Karpas-422 (cell line): ENCODE results near the gene LIFR. TPM values are rescaled to one million over a fixed set of nuclear protein-coding genes. Genes with fewer than 3 reads are reported as not detected.

Experiments used
- DNase-seq: peaks from one replicate; pipeline ENCODE4 v3.0.0-alpha.2; 2015
- H2AFZ ChIP-seq: fragments of 200-600 bp; sonication (generic); 2 replicates; pipeline ENCODE4 v1.6.1; 2014; ENCODE audit warnings: antibody characterized with exemption, low read length, mixed read lengths
- H3K27ac ChIP-seq: fragments of 200-600 bp; sonication (generic); 2 replicates; pipeline ENCODE4 v1.5.1; 2014; ENCODE audit warnings: mild to moderate bottlenecking, low read length, moderate library complexity
- H3K27me3 ChIP-seq: fragments of 200-600 bp; sonication (generic); 2 replicates; pipeline ENCODE4 v1.6.1; 2014; ENCODE audit warnings: low read length, mixed read lengths
- H3K36me3 ChIP-seq: fragments of 200-600 bp; sonication (generic); 2 replicates; pipeline ENCODE4 v1.6.1; 2014; ENCODE audit warnings: low read length, mixed read lengths; ENCODE audit not compliant: insufficient read depth
- H3K4me1 ChIP-seq: fragments of 200-600 bp; sonication (generic); 2 replicates; pipeline ENCODE4 v1.6.1; 2014; ENCODE audit warnings: mild to moderate bottlenecking, low read length, mixed read lengths
- H3K4me2 ChIP-seq: fragments of 200-600 bp; sonication (generic); 2 replicates; pipeline ENCODE4 v1.6.1; 2014; ENCODE audit warnings: low read length, low read depth, mild to moderate bottlenecking; ENCODE audit not compliant: poor library complexity, severe bottlenecking
- H3K4me3 ChIP-seq: fragments of 200-600 bp; sonication (generic); 2 replicates; pipeline ENCODE4 v1.5.1; 2014; ENCODE audit warnings: mild to moderate bottlenecking, antibody characterized with exemption, low read length, mixed read lengths
- H3K79me2 ChIP-seq: fragments of 200-600 bp; sonication (generic); 2 replicates; pipeline ENCODE4 v1.6.1; 2014; ENCODE audit warnings: mild to moderate bottlenecking, low read length, mixed read lengths
- H3K9ac ChIP-seq: fragments of 200-600 bp; sonication (generic); 2 replicates; pipeline ENCODE4 v1.6.0; 2014; ENCODE audit warnings: low read length
- H3K9me2 ChIP-seq: fragments of 200-600 bp; sonication (generic), shearing (Covaris generic); replicated peaks from 2 replicates; pipeline ENCODE4 v1.6.0; 2014; ENCODE audit warnings: mild to moderate bottlenecking, low read length, moderate library complexity; ENCODE audit not compliant: insufficient read depth
- H3K9me3 ChIP-seq: fragments of 300-700, 200-600 bp; sonication (generic); 2 replicates; pipeline ENCODE4 v1.6.1; 2014; ENCODE audit warnings: low read length, mixed read lengths
- H4K20me1 ChIP-seq: fragments of 200-600 bp; sonication (generic); 2 replicates; pipeline ENCODE4 v1.6.1; 2014; ENCODE audit warnings: mild to moderate bottlenecking, antibody characterized with exemption, low read length, low read depth; ENCODE audit not compliant: insufficient read depth
- total RNA-seq: library from RNA; depleted of rRNA; stranded (reverse); fragments of >200 nt; shearing (Covaris generic); gene quantifications from 2 replicates; pipeline ENCODE4 v1.2.3, GENCODE V29; 2014; ENCODE audit warnings: low replicate concordance

Gene LIFR
- total RNA-seq, 1 experiment from 2014 or later = not detected

GRCh38 chr5:38538161-38538560 lies 18.3 kb downstream of the LIFR start:
- H3K4me1 ChIP-seq = no peaks in the 10 kb centered on the region
- no peaks in the 10 kb centered on the region for H3K27me3 ChIP-seq
- no peaks in the 10 kb centered on the region for H3K79me2 ChIP-seq
- no peak overlapping the region for H3K27ac ChIP-seq
- H3K36me3 ChIP-seq = no peaks in the 10 kb centered on the region
- H3K9me2 ChIP-seq = no peaks in the 10 kb centered on the region
- no peak overlapping the region for H3K4me3 ChIP-seq
- no peaks in the 10 kb centered on the region for H3K9me3 ChIP-seq
- H4K20me1 ChIP-seq = no peaks in the 10 kb centered on the region
- H2AFZ ChIP-seq = no peak overlapping the region
- DNase-seq = no peak
- no peak overlapping the region for H3K9ac ChIP-seq
- no peak overlapping the region for H3K4me2 ChIP-seq

GRCh38 chr5:38537505-38537904 lies 18.9 kb downstream of the LIFR start:
- Histone ChIP-seq H3K27me3 (no peaks in the 10 kb centered on the region), H2AFZ (no peak overlapping the region), H3K9ac (no peak overlapping the region), H3K4me3 (no peak overlapping the region), H3K4me2 (no peak overlapping the region), H4K20me1 (no peaks in the 10 kb centered on the region), H3K9me3 (no peaks in the 10 kb centered on the region), H3K36me3 (no peaks in the 10 kb centered on the region), H3K4me1 (no peaks in the 10 kb centered on the region), H3K27ac (no peak overlapping the region), H3K79me2 (no peaks in the 10 kb centered on the region), H3K9me2 (no peaks in the 10 kb centered on the region)
- no peak for DNase-seq

GRCh38 chr5:38536968-38537367 lies 19.5 kb downstream of the LIFR start:
- Histone ChIP-seq H3K36me3 (no peaks in the 10 kb centered on the region), H3K4me3 (no peak overlapping the region), H3K9me3 (no peaks in the 10 kb centered on the region), H3K27me3 (no peaks in the 10 kb centered on the region), H3K9ac (no peak overlapping the region), H3K4me1 (no peaks in the 10 kb centered on the region), H3K79me2 (no peaks in the 10 kb centered on the region), H3K9me2 (no peaks in the 10 kb centered on the region), H3K4me2 (no peak overlapping the region), H3K27ac (no peak overlapping the region), H2AFZ (no peak overlapping the region), H4K20me1 (no peaks in the 10 kb centered on the region)
- DNase-seq = no peak

GRCh38 chr5:38535845-38536244 lies 20.6 kb downstream of the LIFR start:
- H3K4me2 ChIP-seq = no peak overlapping the region
- H3K9me3 ChIP-seq = no peaks in the 10 kb centered on the region
- H3K4me1 ChIP-seq = no peaks in the 10 kb centered on the region
- no peak overlapping the region for H3K4me3 ChIP-seq
- H3K36me3 ChIP-seq = no peaks in the 10 kb centered on the region
- H3K27ac ChIP-seq = no peak overlapping the region
- no peaks in the 10 kb centered on the region for H3K27me3 ChIP-seq
- H3K9ac ChIP-seq = no peak overlapping the region
- no peaks in the 10 kb centered on the region for H4K20me1 ChIP-seq
- H2AFZ ChIP-seq = no peak overlapping the region
- no peaks in the 10 kb centered on the region for H3K9me2 ChIP-seq
- no peak for DNase-seq
- H3K79me2 ChIP-seq = no peaks in the 10 kb centered on the region

GRCh38 chr5:38535248-38535750 lies 21.1 kb downstream of the LIFR start:
- H3K4me2 ChIP-seq = no peak overlapping the region
- no peaks in the 10 kb centered on the region for H3K9me3 ChIP-seq
- no peak overlapping the region for H3K27ac ChIP-seq
- no peaks in the 10 kb centered on the region for H3K36me3 ChIP-seq
- no peak for DNase-seq
- no peaks in the 10 kb centered on the region for H4K20me1 ChIP-seq
- H3K9me2 ChIP-seq = no peaks in the 10 kb centered on the region
- H3K79me2 ChIP-seq = no peaks in the 10 kb centered on the region
- H3K4me3 ChIP-seq = no peak overlapping the region
- H3K27me3 ChIP-seq = no peaks in the 10 kb centered on the region
- H2AFZ ChIP-seq = no peak overlapping the region
- no peak overlapping the region for H3K9ac ChIP-seq
- H3K4me1 ChIP-seq = no peaks in the 10 kb centered on the region

GRCh38 chr5:38534156-38534453 lies 22.3 kb downstream of the LIFR start:
- Histone ChIP-seq H3K9ac (no peak overlapping the region), H3K9me2 (no peaks in the 10 kb centered on the region)

GRCh38 chr5:38533286-38534155 lies 22.9 kb downstream of the LIFR start:
- Histone ChIP-seq H3K9ac (no peak overlapping the region), H3K4me3 (no peak overlapping the region), H3K27ac (no peak overlapping the region), H3K36me3 (no peaks in the 10 kb centered on the region), H3K4me1 (no peaks in the 10 kb centered on the region), H3K9me3 (no peaks in the 10 kb centered on the region), H3K4me2 (no peak overlapping the region), H3K9me2 (no peaks in the 10 kb centered on the region), H4K20me1 (no peaks in the 10 kb centered on the region), H3K27me3 (no peaks in the 10 kb centered on the region), H3K79me2 (no peaks in the 10 kb centered on the region), H2AFZ (no peak overlapping the region)
- no peak for DNase-seq

More at GRCh38 chr5:38534156-38534453, 22.3 kb downstream of the LIFR start:
- Histone ChIP-seq H4K20me1 (no peaks in the 10 kb centered on the region), H3K4me1 (no peaks in the 10 kb centered on the region), H3K36me3 (no peaks in the 10 kb centered on the region), H3K27ac (no peak overlapping the region), H3K79me2 (no peaks in the 10 kb centered on the region), H3K4me2 (no peak overlapping the region), H3K27me3 (no peaks in the 10 kb centered on the region), H2AFZ (no peak overlapping the region), H3K9me3 (no peaks in the 10 kb centered on the region), H3K4me3 (no peak overlapping the region)
- DNase-seq = no peak

- H3K9me3 ChIP-seq = no peaks in the 10 kb centered on the region
- no peak overlapping the region for H3K9ac ChIP-seq
- H3K4me1 ChIP-seq = peaks cover 11% of the 10 kb centered on the region
- no peaks in the 10 kb centered on the region for H3K27me3 ChIP-seq
- no peaks in the 10 kb centered on the region for H3K36me3 ChIP-seq
- no peak overlapping the region for H3K4me3 ChIP-seq
- H3K9me2 ChIP-seq = no peaks in the 10 kb centered on the region
- no peak for DNase-seq
- no peak overlapping the region for H3K4me2 ChIP-seq
- no peaks in the 10 kb centered on the region for H3K79me2 ChIP-seq
- no peaks in the 10 kb centered on the region for H4K20me1 ChIP-seq
- H2AFZ ChIP-seq = no peak overlapping the region
- H3K27ac ChIP-seq = no peak overlapping the region
These were observed 24.2 kb downstream of the LIFR start for GRCh38 chr5:38532165-38532669.
